ENCODE results near the gene UGT2B10. TPM values are rescaled to one million over a fixed set of nuclear protein-coding genes. Genes with fewer than 3 reads are reported as not detected.

Gene UGT2B10
- total and polyA plus RNA-seq, 2 donors (not counting 3 experiments of a cell fraction or from before 2014, with no cell fraction given): not detected

Small RNA genes within 50 kb of the gene (small RNA-seq; reads per million reads assigned to genes)
- gene AC021146.4 (ENCODE audit: insufficient read depth, insufficient read length, low read depth, low replicate concordance) (not detected), gene AC021146.9 (ENCODE audit: insufficient read depth, insufficient read length, low read depth, low replicate concordance) (not detected)

Other genes with a start within 250 kb of the UGT2B10 start
- gene UGT2B17, start 239.7 kb upstream of the UGT2B10 start, total RNA-seq: not detected in 2 replicates
- not detected in 2 replicates for gene UGT2B17, start 239.7 kb upstream of the UGT2B10 start, polyA plus RNA-seq
- not detected in 2 replicates for gene UGT2B15, start 145.3 kb upstream of the UGT2B10 start, total RNA-seq
- gene UGT2B15, start 145.3 kb upstream of the UGT2B10 start, polyA plus RNA-seq: not detected in 2 replicates
- not detected in 2 replicates for gene UGT2A3, start 135.8 kb downstream of the UGT2B10 start, total RNA-seq
- gene UGT2A3, start 135.8 kb downstream of the UGT2B10 start, polyA plus RNA-seq: not detected in 2 replicates